ENCODE data around the gene FEZF2.
A peak's percentile ranks its signal among the peaks of the same experiment; 100 is the strongest.

Gene FEZF2

GRCh38 chr3:62375655-62376453, 2.5 kb upstream of the FEZF2 start:
- peaks cover 100% of the 10 kb centered on the region for H3K27me3 Mint-ChIP-seq (ENCODE audit: low read depth, poor library complexity)
- peaks cover 18% of the 10 kb centered on the region for H3K4me1 Mint-ChIP-seq
- no peak overlapping the region for H3K27ac Mint-ChIP-seq
- no peak for TF ChIP-seq CTCF (IDR thresholded peaks at IDR 0.05)
- H3K36me3 Mint-ChIP-seq (ENCODE audit: low read depth): no peaks in the 10 kb centered on the region
- no peak overlapping the region for H3K4me3 Mint-ChIP-seq
- no peaks in the 10 kb centered on the region for H3K9me3 Mint-ChIP-seq
- no peak for DNase-seq

GRCh38 chr3:62374341-62375218, 1.2 kb upstream of the FEZF2 start:
- H3K36me3 Mint-ChIP-seq (ENCODE audit: low read depth): no peaks in the 10 kb centered on the region
- no peak overlapping the region for H3K27ac Mint-ChIP-seq
- no peaks in the 10 kb centered on the region for H3K9me3 Mint-ChIP-seq
- DNase-seq: no peak
- H3K4me1 Mint-ChIP-seq: peaks cover 29% of the 10 kb centered on the region
- H3K27me3 Mint-ChIP-seq (ENCODE audit: low read depth, poor library complexity): peaks cover 100% of the 10 kb centered on the region
- TF ChIP-seq CTCF (IDR thresholded peaks at IDR 0.05): no peak
- no peak overlapping the region for H3K4me3 Mint-ChIP-seq

- no peak overlapping the region for H3K27ac Mint-ChIP-seq
- no peak overlapping the region for H3K4me3 Mint-ChIP-seq
- no peak for DNase-seq
- TF ChIP-seq CTCF (IDR thresholded peaks at IDR 0.05): no peak
- peaks cover 24% of the 10 kb centered on the region for H3K4me1 Mint-ChIP-seq
- H3K36me3 Mint-ChIP-seq (ENCODE audit: low read depth): no peaks in the 10 kb centered on the region
- H3K27me3 Mint-ChIP-seq (ENCODE audit: low read depth, poor library complexity): peaks cover 100% of the 10 kb centered on the region
- no peaks in the 10 kb centered on the region for H3K9me3 Mint-ChIP-seq
Observed at GRCh38 chr3:62373714-62374333, 474 bp upstream of the FEZF2 start.

GRCh38 chr3:62372621-62373041, 719 bp downstream of the FEZF2 start:
- Mint-ChIP-seq H3K9me3 (no peaks in the 10 kb centered on the region), H3K4me1 (peaks cover 22% of the 10 kb centered on the region), H3K27ac (no peak overlapping the region), H3K36me3 (ENCODE audit: low read depth) (no peaks in the 10 kb centered on the region), H3K27me3 (ENCODE audit: low read depth, poor library complexity) (peaks cover 100% of the 10 kb centered on the region), H3K4me3 (no peak overlapping the region)
- no peak for TF ChIP-seq CTCF (IDR thresholded peaks at IDR 0.05)
- no peak for DNase-seq

GRCh38 chr3:62371720-62372591, 1.4 kb downstream of the FEZF2 start:
- H3K4me3 Mint-ChIP-seq: peak overlapping the region; percentile 25
- H3K9me3 Mint-ChIP-seq: no peaks in the 10 kb centered on the region
- H3K4me1 Mint-ChIP-seq: peaks cover 22% of the 10 kb centered on the region
- H3K27me3 Mint-ChIP-seq (ENCODE audit: low read depth, poor library complexity): peaks cover 100% of the 10 kb centered on the region
- TF ChIP-seq CTCF (IDR thresholded peaks at IDR 0.05): no peak
- DNase-seq: no peak
- no peak overlapping the region for H3K27ac Mint-ChIP-seq
- no peaks in the 10 kb centered on the region for H3K36me3 Mint-ChIP-seq (ENCODE audit: low read depth)

All from nephron progenitor cell (in vitro differentiated cells).